BJ (cell line): ENCODE data around the gene MRPS9. TPM values are rescaled to one million over a fixed set of nuclear protein-coding genes. Genes with fewer than 3 reads are reported as not detected.

ENCODE experiments used
- CTCF ChIA-PET: fragments of 350-600 bp; formaldehyde crosslinking; extraction: SDS; loops from one replicate; lab custom pipeline; 2021; ENCODE audit warnings: antibody characterized with exemption, inconsistent platforms; lab: Yijun Ruan, JAX
- POLR2A ChIA-PET: fragments of 300-600 bp; sonication (Branson Sonifier 250); formaldehyde crosslinking; extraction: SDS; loops from one replicate; lab custom pipeline; 2021; ENCODE audit warnings: antibody characterized with exemption; lab: Charles Lee
- DNase-seq: peaks from one replicate; pipeline ENCODE4 v3.0.0-alpha.2; 2011; ENCODE audit warnings: low read depth
- H3K27me3 ChIP-seq: 2 replicates; pipeline ENCODE4 v1.6.0; 2011; ENCODE audit warnings: low read length; ENCODE audit not compliant: control insufficient read depth, insufficient read depth
- H3K36me3 ChIP-seq: 2 replicates; pipeline ENCODE4 v1.5.1; 2011; ENCODE audit warnings: low read length; ENCODE audit not compliant: control insufficient read depth, insufficient read depth
- H3K4me3 ChIP-seq: 2 replicates; pipeline ENCODE4 v1.5.1; 2011; ENCODE audit warnings: low read depth, mild to moderate bottlenecking, control low read depth, low read length
- CTCF ChIP-seq: IDR thresholded peaks from 2 replicates; pipeline ENCODE4 v1.5.1; 2011; ENCODE audit warnings: low read depth, mild to moderate bottlenecking, control low read depth, inconsistent platforms, low read length, moderate library complexity; ENCODE audit not compliant: insufficient read depth
- polyA plus RNA-seq: library from polyadenylated mRNA; depleted of rRNA; stranded (reverse); fragments of >200 nt; gene quantifications from 2 replicates; pipeline ENCODE4 v1.2.3, GENCODE V29; 2011

MRPS9 gene
- polyA plus RNA-seq, 1 experiment: 19.3 TPM

DNA sequence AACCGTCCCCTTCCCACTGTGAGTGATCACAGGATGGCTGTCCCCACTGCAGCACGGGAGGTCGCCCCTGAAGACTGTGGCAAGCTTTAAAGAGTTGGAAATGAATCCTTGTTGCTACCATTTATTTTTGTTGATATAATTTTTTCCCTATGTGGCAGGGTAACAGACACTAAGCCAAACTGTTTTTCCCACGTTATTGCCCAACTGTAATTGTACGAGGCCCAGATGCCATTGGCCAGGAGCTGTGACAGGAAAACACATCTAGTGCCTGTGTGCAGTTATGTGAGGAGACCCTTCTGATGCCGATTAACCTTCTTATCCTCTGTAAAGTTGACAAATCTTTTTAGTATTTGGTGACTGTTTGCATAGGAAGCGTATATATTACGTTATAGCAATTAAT, 44.2 kb downstream of the MRPS9 start:
- ChIA-PET CTCF (no interaction called here), POLR2A (no interaction called here)
- no peak for TF ChIP-seq CTCF
- Histone ChIP-seq H3K4me3 (no peak overlapping the region), H3K27me3 (no peaks in the 10 kb centered on the region), H3K36me3 (no peaks in the 10 kb centered on the region)
- DNase-seq: no peak

- no peaks in the 10 kb centered on the region for H3K36me3 ChIP-seq
- no peak for TF ChIP-seq CTCF
- no peak for DNase-seq
- POLR2A ChIA-PET: no interaction called here
- H3K27me3 ChIP-seq: no peaks in the 10 kb centered on the region
- no peak overlapping the region for H3K4me3 ChIP-seq
- CTCF ChIA-PET: no interaction called here
These were observed 47.7 kb downstream of the MRPS9 start for GRCh38 chr2:105085525-105085924.

GRCh38 chr2:105087273-105087672, 49.4 kb downstream of the MRPS9 start:
- no peak for TF ChIP-seq CTCF
- Histone ChIP-seq H3K4me3 (no peak overlapping the region), H3K27me3 (no peaks in the 10 kb centered on the region), H3K36me3 (no peaks in the 10 kb centered on the region)
- no peak for DNase-seq
- ChIA-PET POLR2A (no interaction called here), CTCF (no interaction called here)

DNA sequence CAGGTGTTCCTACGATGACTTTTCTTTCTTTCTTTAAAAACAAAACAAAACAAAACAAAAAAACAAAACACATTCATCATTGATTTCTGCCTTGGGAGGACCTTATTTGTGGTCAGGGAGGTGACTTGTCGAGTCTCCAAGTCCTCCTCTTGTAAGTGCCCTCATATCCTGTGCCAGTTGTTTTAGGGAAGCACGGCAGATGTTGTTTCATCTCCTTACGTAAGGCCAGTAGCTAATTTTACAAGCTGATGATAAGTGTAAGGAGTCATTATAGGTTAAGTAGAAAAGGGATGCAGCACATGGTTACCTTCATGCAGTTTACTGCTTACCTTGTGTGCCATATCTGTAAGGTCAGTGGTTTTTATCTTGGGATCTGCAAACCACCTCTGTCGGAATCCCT, 52.2 kb downstream of the MRPS9 start:
- ChIA-PET POLR2A (no interaction called here), CTCF (interaction anchor here (1.0 kb wide), 1 partner anchor 9 kb away, joined by 3 read pairs; no protein-coding TSS in a partner anchor)
- no peaks in the 10 kb centered on the region for H3K27me3 ChIP-seq
- TF ChIP-seq CTCF: no peak
- H3K36me3 ChIP-seq: no peaks in the 10 kb centered on the region
- DNase-seq: no peak
- H3K4me3 ChIP-seq: no peak overlapping the region

GRCh38 chr2:105092797-105093196, 54.9 kb downstream of the MRPS9 start:
- Histone ChIP-seq H3K27me3 (no peaks in the 10 kb centered on the region), H3K4me3 (no peak overlapping the region), H3K36me3 (peaks cover 2% of the 10 kb centered on the region)
- DNase-seq: no peak
- ChIA-PET POLR2A (no interaction called here), CTCF (no interaction called here)
- TF ChIP-seq CTCF: no peak
